Activated naive CD4-positive, alpha-beta T cell (primary cell): ENCODE data around the gene PSMC5.
"Not testable (repeated sequence)": the region's sequence is repeated elsewhere in the genome, so short reads cannot be mapped to it uniquely, and the experiment has no call there.

Experiments used
- DNase-seq, 4 experiments: peaks; one replicate each; lab custom pipeline; 2025; lab: John Stamatoyannopoulos, UW

PSMC5 gene

DNA sequence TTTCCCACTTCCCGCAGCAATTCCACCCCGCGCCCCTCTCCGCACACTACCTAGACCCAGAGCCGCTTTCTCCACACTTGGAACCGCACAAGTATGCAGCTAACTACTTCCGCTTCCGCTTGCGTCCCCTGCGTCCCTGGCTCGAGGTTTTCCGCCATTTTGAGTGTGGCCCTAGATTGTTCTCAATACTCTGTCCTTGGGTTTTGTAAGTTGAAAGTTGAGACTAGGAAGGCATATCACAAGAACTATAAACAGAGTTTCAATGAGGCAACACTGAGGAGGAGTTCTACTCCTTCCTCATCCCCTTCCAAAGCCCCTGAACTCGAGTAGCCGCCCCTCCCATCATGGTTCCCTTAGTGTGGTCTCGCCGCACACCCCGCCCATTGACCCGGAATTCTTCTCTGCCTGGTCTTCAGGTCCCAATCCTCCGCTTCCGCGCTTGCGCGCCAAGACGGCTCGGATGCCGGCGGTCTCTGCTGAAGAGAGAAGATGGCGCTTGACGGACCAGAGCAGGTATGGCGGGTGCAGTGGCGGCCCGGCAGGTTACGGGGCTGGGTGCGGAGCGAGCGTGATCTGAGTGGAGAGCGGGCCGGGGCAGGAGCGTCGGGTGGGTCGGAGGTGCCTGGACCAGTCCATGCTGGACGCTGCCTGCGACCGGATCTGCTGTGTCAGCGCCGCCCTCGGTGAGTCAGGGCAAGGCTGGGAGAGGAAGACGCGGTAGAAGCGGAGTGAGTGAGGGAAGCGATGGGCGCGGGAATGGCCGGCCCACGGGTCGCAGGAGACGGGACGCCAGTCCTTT, at the start of gene PSMC5, which contains the start of gene FTSJ3:
PSMC5 (plus strand) TSS at position 430 of the 799 bp plus-strand sequence; CDS start at position 490, 60 bp downstream.
FTSJ3 (minus strand) TSS at position 662 of the 799 bp plus-strand sequence. CDS start 761 bp downstream, outside the sequence.
- DNase-seq: peak; percentile 85 to 92 (median 89)

DNA sequence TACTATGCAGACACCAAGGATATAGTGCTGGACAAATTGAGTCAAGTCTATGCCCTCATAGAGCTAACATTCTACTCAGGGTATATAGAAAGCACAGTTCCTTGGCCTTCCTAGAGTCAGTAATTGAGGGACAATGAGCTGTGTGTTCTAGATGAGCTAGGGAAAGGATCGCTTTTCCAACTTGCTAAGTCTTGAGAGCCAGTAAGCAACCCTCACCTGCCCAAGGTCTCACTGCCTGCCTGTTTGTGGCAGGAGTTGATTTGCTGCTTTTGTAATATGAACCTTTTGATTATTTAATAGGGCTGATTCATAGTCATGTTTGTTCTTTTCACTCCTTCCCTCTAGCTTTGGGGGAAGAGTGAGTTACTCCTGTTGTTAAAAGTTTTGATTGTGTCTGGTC, 46.7 kb upstream of the PSMC5 start:
- DNase-seq: no peak

DNA sequence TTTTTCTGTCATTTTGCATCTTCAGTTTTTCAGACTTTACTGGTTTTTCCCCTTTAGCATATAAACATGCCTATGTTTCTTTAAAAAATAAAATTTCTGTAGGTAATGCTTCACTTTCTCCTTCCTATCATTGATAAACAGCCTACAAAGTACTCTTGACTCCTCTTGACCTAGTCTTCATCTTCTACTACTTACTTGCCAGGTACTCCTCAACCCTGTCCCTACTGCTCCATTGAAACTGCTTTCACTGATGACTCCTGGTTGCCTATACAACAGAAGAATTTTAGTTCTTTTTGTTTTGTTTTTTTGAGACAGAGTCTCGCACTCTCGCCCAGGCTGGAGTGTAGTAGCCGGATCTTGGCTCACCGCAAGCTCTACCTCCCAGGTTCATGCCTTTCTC, 46.3 kb upstream of the PSMC5 start:
- DNase-seq: no peak

DNA sequence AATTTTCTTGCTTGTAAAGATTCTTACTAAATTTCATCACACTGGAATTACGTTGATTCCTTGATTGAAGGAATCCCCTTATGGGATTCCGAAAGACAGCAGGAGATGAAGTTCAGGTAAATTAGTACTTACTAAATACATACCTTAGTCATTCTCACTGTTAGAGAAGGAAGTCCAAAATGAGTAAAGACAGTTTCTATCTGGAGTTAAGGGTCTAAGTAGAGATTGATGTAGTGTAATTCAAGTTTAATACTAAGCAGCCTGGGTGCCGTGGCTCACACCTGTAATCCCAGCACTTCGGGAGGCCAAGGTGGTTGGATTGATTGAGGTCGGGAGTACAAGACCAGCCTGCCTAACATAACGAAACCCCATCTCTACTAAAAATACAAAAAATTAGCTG, 43.7 kb upstream of the PSMC5 start:
- DNase-seq: no peak

DNA sequence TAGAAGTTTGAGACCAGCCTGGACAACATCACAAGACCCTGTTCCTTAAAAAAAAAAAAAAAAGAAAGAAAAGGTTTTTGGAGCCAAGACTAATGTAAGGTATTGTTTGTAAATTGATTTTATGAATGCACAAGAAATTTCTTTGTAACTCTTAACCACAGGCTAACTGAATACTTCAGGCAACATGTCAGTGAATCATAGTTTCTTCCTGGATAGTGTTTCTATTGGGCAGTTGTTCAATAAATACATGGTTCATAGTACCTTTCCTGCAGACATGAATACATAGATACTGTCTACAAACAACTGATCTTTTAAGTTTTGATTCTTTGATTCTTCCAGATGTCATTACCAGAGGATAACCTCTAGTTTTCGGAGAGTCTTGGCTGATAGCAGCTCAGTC, 41.7 kb upstream of the PSMC5 start:
- DNase-seq: no peak

DNA sequence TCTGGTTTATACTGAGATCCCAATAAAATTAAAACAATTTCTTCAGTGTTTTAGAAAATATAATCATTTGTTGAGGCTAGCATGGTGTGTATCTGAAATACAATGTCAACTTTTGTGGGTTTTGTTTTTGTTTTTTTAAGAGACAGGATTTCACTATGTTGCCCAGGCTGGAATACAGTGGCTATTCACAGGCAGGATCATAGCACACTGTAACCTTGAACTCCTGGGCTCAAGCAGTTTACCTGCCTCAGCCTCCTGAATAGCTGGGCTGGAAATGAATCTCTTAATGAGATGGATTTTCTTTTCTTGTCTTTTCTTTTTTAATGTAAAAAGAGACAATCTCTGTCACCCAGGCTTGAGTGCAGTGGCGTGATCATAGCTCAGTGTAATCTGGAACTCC, 41.1 kb upstream of the PSMC5 start:
- DNase-seq: no peak

DNA sequence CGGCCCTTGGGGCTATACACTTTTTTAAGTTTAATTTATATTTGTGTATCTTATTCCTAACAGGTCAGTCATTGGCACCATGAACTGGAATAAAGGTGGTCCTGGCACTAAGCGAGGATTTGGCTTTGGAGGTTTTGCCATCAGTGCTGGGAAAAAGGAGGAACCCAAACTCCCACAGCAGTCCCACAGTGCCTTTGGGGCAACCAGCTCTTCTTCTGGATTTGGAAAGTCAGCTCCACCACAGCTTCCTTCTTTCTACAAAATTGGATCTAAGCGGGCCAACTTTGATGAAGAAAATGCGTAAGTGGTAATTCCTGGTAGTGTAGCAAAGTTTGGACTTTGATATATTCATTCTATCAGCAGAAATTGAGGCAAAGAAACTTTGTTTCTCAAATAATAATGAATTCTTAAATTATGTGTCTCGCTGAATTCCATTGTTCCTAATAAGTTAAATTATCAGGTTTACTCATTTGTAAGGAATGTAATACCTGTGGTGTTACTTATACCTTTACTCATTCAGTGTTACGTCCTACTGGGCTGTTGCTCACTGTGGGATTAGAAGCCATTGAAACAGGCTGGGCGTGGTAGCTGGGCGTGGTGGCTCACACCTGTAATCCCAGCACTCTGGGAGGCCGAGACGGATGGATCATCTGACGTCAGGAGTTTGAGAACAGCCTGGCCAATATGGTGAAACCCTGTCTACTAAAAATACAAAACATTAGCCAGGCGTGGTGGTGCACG, 40.1 kb upstream of the PSMC5 start:
- no peak for DNase-seq

DNA sequence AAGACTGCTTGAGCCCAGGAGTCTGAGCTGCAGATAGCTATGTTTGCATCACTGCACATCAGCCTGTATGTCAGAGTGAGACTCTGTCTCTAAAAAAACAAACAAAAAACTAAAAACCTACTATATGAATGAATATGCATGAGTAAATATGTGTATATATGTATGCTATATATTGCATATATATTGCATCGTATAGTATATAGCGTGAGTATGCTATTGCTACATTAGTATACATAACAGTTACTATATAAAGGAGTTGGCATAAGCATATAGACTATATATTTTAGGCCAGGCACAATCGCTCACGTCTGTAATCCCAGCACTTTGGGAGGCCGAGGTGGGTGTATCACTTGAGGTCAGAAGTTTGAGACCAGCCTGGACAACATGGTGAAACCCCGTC, 37.2 kb upstream of the PSMC5 start:
- no peak for DNase-seq

DNA sequence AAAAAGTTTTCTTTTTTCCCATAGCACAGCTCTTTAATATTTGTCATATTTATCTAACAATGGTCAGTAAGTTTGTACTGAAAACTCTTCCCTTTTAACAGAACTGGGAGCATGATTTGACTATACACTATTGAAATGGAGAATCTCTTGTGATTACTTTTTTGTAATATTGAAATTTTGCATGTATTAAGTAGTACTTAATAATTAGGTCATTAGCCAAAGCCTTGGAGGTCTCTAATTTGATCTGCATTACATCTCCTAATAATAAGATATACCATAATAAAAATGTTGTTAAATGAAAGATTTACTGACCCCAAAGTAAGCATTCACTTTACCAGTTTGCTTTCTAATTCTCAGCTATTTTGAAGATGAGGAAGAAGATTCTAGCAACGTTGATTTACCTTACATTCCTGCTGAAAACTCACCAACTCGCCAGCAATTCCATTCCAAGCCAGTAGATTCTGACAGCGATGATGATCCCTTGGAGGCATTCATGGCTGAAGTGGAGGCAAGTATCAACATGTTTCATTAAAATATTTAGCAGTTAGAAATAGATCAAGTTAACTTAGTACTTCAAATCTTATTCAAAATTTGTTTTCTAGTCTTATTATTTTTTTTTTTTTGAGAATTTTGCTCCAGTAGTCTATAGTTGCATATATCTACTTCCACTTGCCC, 35.0 kb upstream of the PSMC5 start:
- no peak for DNase-seq

DNA sequence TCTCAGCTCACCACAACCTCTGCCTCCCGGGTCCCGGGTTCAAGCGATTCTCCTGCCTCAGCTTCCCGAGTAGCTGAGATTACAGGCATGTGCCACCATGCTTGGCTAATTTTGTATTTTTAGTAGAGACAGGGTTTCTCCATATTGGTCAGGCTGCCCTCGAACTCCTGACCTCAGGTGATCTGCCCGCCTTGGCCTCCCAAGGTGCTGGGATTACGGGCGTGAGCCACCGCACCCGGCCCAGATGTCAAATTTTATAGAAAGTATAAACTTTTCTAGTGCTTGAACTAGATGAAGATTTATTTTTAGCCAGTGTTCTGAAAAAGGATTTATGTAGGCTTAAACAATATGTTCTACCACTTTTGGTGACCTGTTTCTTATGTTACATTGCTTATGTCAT, 30.9 kb upstream of the PSMC5 start:
- not testable (repeated sequence) for DNase-seq

DNA sequence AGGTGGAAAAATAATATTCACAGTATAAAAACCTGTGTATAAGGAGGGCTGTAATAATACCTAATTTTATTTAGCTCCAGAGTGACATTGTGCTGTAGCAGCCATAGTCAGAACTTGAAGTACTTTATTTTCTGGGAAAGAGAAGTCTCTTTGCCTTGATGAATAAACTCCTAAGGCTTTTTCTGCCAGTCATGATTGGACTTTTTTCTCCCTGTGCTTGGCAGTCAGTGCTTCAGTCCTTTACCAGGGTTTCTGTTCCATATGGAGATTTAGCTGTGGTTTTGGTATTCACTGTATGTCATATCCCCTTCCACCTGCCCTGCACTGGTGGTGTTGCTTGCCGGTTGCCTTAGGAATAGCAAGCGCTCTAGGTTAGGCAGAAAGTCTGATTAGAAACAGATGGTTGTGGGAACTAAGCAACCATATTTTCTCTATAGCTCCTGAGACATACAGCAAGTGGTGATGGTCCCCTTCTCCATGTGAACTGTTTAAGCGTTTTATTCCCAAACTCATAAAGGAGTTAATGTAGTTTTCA, 28.6 kb upstream of the PSMC5 start:
- no peak for DNase-seq

DNA sequence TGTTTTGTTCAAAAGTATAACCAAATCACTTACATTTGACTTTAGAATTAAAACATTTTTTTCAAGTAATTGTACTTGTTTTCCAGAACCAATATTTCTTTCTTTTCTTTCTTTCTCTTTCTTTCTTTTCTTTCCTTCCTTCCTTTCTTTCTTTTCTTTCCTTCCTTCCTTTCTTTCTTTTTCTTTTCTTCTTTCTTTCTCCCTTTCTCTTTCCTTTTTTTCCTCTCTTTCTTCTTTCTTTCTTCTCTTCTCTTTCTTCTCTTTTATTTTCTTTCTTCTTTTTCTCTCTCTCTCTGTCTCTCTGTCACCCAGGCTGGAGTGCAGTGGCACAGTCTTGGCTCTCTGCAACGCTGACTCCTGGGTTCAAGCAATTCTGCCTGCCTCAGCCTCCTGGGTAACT, 26.4 kb upstream of the PSMC5 start:
- no peak for DNase-seq

DNA sequence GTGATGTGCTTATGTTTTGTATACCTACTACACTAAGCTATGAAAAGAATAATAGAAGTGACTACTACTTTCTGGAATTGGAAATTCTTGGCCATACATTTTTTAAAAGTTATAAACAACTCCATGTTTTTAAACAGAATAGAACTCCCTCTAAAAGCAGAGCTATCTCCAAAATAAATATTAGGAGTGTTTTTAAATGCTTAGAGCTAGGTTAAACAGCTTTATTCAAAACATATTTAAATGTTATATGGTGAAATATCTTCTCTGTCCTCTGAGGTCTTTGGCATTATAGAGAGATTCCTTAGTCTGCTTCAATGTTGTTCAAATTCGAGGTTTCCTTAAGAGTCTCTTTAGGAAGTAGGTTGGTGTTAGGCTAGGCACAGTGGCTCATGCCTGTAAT, 22.9 kb upstream of the PSMC5 start:
- no peak for DNase-seq

DNA sequence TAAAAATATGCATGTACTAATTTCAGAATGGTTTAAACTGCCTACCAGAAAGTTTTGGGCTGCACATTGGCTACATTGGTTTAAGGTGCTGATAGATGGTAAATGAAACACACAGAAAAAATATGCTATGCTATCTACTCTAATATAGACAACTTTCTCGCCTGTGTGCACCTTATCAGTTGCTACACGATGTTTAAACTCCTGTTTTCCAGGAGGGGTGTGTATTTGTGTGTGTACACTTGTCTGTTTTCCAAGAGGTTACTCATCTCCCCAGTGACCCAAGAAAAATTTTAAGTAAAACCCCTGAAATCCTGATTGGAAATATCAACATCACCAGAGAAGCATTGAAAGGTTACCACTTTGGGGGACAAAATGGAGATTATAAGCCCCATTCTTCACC, 21.6 kb upstream of the PSMC5 start:
- no peak for DNase-seq

DNA sequence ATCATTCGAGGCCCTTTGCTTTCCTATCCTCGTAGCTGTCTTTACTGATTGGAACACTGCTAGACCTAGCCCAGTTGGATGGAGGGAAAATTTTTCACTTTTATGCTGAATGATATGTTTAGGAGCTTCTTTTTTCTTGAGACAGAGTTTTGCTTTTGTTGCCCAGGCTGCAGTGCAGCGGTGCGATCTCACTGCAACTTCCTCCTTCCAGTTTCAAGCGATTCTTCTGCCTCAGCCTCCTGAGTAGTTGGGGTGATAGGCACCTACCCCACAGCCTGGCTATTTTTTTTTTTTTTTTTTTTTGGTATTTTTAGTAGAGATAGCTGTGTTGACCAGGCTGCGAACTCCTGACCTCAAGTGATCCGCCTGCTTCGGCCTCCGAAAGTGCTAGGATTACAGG, 17.3 kb upstream of the PSMC5 start:
- DNase-seq: no peak

DNA sequence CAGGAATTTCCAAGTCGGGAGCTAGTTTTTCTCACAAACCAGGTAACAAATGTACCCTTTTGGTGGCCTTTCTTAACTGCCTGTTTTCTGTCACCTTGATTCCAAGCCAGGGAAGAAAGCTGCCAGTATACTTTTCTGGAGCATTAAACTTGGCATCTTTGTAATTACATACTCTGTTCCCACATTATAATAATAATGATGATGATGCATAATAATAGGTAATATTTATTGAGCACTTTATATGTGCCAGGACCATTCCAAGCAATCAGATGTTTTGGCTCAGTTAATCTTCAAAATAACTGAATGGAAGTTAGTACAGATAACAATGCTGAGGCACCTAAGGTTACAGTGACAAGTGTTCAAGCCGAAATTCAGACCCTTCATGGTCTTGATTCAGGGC, 11.1 kb upstream of the PSMC5 start:
- no peak for DNase-seq

DNA sequence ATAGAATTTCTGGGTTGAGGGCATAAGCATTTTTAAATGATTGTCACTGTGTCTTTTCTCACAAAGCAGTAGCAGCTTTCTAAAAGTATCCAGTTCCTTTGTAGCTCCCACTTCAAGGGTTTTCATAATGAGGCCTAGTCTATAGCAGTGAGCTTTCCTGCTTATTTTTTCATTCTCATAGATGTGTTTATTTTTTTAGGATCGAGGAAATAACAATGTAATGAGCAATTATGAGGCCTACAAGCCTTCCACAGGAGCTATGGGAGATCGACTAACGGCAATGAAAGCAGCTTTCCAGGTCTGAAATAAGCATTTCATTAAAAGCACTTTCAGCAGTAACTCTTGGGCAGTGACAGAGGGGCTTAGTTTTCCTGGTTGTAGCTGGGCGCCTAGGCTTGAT, 10.6 kb upstream of the PSMC5 start:
- no peak for DNase-seq

DNA sequence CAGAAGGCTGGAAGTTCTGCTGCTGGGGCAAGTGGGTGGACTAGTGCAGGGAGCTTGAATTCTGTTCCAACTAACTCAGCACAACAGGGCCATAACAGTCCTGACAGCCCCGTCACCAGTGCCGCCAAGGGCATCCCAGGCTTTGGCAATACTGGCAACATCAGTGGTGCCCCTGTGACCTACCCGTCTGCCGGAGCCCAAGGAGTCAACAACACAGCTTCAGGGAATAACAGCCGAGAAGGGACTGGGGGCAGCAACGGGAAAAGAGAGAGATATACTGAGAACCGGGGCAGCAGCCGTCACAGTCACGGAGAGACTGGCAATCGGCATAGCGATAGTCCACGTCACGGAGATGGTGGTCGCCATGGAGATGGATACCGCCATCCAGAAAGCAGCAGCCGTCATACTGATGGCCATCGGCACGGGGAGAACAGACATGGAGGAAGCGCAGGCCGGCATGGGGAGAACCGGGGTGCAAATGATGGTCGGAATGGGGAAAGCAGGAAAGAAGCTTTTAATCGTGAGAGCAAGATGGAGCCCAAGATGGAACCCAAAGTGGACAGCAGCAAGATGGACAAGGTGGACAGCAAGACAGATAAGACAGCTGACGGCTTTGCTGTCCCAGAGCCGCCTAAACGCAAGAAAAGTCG, 9.4 kb upstream of the PSMC5 start:
- DNase-seq: no peak

DNA sequence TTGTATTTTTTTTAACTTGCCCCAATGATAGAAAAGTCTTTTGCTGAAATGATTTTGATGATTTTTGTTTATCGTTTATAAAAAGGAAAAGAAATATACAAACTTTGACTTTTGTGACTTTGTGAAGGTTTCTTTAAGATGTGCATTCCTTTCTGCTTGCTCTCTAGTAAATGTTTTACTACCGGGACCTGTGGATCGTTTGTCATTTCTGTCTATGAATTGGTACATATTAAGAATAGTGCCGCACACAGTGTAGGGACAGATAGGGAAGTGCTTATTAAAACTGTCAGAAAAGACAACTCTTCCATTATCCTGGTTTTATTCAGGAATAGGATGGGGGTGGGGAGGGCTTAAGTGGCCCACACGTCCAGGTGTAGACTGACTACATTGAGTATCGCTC, 8.1 kb upstream of the PSMC5 start:
- DNase-seq: no peak

DNA sequence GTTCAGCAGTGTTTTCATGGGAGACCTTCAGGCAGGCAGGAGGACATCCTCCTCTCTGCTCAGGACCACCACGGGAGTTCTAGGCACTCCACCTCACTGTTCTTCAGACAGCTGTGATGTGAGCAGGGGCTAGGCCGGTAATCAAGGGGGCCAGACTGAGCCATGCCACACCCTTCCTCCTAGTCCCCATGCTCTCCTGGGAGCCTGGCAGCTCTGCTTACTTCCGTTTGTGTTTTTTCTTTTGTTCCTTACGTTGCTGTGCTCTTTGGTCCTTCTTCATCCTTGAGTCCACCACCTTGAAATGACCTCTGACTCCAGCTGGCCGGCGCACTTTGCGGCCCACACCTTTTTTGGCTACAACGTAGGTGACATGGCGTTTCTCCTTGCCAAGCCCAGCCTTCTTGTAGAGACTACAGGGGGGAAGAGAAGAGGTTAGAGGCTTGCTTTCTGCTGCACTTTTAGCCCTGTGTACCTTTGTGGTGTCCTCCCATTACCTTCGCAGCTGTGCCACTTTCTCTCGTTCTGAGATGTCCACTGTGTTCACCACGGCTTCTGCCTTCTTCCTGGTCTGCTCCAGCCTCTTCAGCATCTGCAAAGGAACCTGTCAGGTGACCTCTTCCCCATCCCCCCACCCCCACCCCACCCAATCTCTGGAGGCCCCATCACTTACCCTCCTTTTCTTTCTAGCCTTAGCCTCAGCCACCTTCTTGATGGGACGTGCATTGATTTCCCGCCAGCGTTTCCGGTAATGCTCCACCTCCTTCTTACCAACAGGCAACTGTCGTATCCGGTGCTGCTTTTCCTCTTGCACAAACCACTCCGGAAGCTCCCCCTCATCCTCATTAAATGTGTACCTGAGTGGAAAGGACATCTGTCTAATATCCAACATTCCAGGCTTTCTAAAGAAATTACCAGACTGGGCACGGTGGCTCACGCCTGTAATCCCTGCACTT, 7.4 kb upstream of the PSMC5 start:
- DNase-seq: no peak
